ENCODE data around the gene EFCAB6. TPM values are rescaled to one million over a fixed set of nuclear protein-coding genes. Genes with fewer than 3 reads are reported as not detected.

Gene EFCAB6
- total and polyA plus RNA-seq, 7 donors: 0.45 to 5.7 (median 1.8) TPM

DNA sequence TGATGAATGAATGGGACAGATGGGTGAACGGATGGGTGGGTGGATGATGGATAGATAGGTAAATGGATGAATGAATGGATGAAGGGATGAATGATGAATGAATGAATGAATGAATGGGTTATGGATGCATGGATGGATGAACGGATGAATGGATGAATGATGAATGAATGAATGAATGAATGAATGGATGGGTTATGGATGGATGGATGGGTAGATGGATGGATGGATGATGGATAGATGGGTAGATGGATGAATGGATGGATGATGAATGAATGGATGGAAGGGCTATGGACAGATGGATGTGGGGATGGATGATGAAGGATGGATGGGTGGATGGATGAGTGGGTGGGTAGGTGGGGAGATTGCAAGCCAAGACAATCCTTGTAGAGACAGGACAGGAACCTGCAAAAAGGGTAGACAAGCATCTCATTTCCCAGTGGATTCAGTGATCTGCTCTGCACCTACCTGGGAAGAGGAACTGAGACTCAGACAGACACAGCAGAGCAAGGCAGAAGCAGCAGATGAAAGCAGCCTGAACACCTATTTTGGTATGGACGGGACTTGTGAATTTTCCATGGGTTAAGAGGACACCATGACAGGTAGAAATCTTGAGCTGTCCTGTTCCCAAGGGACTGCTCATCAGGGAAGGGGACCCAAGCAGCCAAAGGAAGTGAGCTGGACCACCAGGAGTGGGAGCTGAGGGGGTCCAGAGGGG is 68.0 kb downstream of the EFCAB6 start:
- no peaks in the 10 kb centered on the region for H3K36me3 ChIP-seq
- H3K27me3 ChIP-seq: peaks cover 0 to 15% (median 4%) of the 10 kb centered on the region in 3 donors
- intact Hi-C loops (cut with DNase I): no loop called here
- TF ChIP-seq POLR2AphosphoS5 (IDR thresholded peaks at IDR 0.05) (no peak), EP300 (IDR thresholded peaks at IDR 0.05) (no peak)
- H3K27ac ChIP-seq: no peak overlapping the region
- DNase-seq: no peak
- no peak overlapping the region for H3K4me3 ChIP-seq
- WGBS, 2 donors: 93 to 97% methylated on average over 3 of the region's 3 CpGs
- H3K9me3 ChIP-seq: no peaks in the 10 kb centered on the region
- H3K4me1 ChIP-seq: peaks cover 0 to 12% (median 11%) of the 10 kb centered on the region in 4 donors

GRCh38 chr22:43743131-43743530 is 69.0 kb downstream of the EFCAB6 start:
- no peaks in the 10 kb centered on the region for H3K9me3 ChIP-seq
- H3K4me3 ChIP-seq: no peak overlapping the region
- intact Hi-C loops (cut with DNase I): no loop called here
- TF ChIP-seq POLR2A (IDR thresholded peaks at IDR 0.05): no peak
- TF ChIP-seq, protein P1, sequence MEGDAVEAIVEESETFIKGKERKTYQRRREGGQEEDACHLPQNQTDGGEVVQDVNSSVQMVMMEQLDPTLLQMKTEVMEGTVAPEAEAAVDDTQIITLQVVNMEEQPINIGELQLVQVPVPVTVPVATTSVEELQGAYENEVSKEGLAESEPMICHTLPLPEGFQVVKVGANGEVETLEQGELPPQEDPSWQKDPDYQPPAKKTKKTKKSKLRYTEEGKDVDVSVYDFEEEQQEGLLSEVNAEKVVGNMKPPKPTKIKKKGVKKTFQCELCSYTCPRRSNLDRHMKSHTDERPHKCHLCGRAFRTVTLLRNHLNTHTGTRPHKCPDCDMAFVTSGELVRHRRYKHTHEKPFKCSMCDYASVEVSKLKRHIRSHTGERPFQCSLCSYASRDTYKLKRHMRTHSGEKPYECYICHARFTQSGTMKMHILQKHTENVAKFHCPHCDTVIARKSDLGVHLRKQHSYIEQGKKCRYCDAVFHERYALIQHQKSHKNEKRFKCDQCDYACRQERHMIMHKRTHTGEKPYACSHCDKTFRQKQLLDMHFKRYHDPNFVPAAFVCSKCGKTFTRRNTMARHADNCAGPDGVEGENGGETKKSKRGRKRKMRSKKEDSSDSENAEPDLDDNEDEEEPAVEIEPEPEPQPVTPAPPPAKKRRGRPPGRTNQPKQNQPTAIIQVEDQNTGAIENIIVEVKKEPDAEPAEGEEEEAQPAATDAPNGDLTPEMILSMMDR (IDR thresholded peaks at IDR 0.05): no peak
- TF ChIP-seq EP300 (IDR thresholded peaks at IDR 0.05): no peak
- no peak for TF ChIP-seq POLR2AphosphoS5 (IDR thresholded peaks at IDR 0.05)
- H3K27me3 ChIP-seq: peaks cover 0 to 15% (median 4%) of the 10 kb centered on the region in 3 donors
- 63 to 76% methylated on average over 4 of the region's 4 CpGs for WGBS, 2 donors
- no peaks in the 10 kb centered on the region for H3K36me3 ChIP-seq
- H3K4me1 ChIP-seq: peaks cover 0 to 12% (median 11%) of the 10 kb centered on the region in 4 donors
- no peak overlapping the region for H3K27ac ChIP-seq
- no peak for DNase-seq

GRCh38 chr22:43742154-43742950 is 69.8 kb downstream of the EFCAB6 start:
- intact Hi-C loops (cut with DNase I): no loop called here
- no peaks in the 10 kb centered on the region for H3K36me3 ChIP-seq
- peaks cover 0 to 12% (median 11%) of the 10 kb centered on the region in 4 donors for H3K4me1 ChIP-seq
- H3K27ac ChIP-seq: no peak overlapping the region
- DNase-seq: no peak
- H3K27me3 ChIP-seq: peaks cover 0 to 15% (median 4%) of the 10 kb centered on the region in 3 donors
- no peak overlapping the region for H3K4me3 ChIP-seq
- H3K9me3 ChIP-seq: no peaks in the 10 kb centered on the region
- 88 to 89% methylated on average over 15 of the region's 15 CpGs for WGBS, 2 donors
- TF ChIP-seq, protein P1 (IDR thresholded peaks at IDR 0.05): no peak
- TF ChIP-seq EP300 (IDR thresholded peaks at IDR 0.05) (no peak), POLR2AphosphoS5 (IDR thresholded peaks at IDR 0.05) (no peak), POLR2A (IDR thresholded peaks at IDR 0.05) (no peak)

DNA sequence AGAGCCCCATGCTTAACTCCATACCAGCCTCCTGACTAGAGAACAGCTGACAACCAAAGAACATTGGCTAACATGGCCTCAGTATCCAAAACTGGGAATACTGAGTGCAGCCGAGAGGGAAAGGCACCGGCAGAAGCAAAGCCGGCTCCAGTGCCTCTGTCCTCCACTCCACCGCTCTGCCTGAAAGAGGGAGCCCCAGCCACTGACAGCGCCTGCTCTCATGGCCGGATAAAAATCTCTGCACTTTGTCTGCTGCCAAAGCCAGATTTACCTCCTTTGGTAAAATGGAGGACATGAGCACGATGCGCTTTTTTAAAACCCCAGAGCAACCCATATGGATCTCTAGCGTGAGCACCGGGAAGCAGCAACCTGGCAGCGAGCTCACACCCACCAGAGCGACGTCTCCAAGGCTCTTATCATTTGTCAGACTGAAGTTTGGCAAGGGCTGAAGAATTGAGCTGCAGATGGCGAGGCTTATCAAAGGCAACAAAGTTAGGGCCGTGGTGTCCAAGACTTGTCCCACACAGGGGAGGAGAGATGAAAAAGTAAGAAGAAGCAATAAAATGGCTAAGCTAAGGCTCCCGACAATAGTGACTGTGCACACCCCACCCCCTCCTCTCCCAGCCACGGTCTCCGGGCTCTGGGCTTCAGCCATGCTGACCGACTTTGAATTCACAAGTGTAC is 71.4 kb downstream of the EFCAB6 start:
- Histone ChIP-seq H3K9me3 (no peaks in the 10 kb centered on the region), H3K4me3 (no peak overlapping the region), H3K4me1 (peaks cover 0 to 12% (median 11%) of the 10 kb centered on the region in 4 donors), H3K27ac (no peak overlapping the region), H3K27me3 (peaks cover 0 to 15% (median 4%) of the 10 kb centered on the region in 3 donors), H3K36me3 (no peaks in the 10 kb centered on the region)
- WGBS, 2 donors: 72 to 85% methylated on average over 19 of the region's 19 CpGs
- no peak for DNase-seq
- TF ChIP-seq, protein P1 (IDR thresholded peaks at IDR 0.05): no peak
- no peak for TF ChIP-seq EP300 (IDR thresholded peaks at IDR 0.05)
- TF ChIP-seq POLR2A (IDR thresholded peaks at IDR 0.05): no peak
- no peak for TF ChIP-seq POLR2AphosphoS5 (IDR thresholded peaks at IDR 0.05)
- intact Hi-C loops (cut with DNase I): no loop called here
